Trophoblast cell (in vitro differentiated cells and primary cell): Measurements from ENCODE around the gene MYOZ3.

Source experiments
- DNase-seq, 2 donors: peaks; one replicate each; pipeline ENCODE4 v3.0.0-alpha.2; 2016
- H2AFZ ChIP-seq: 2 replicates; pipeline ENCODE4 v1.6.1; 2013; ENCODE audit warnings: low read length, moderate library complexity, mild to moderate bottlenecking; ENCODE audit not compliant: insufficient read depth, poor library complexity
- H2AK5ac ChIP-seq: 2 replicates; pipeline ENCODE4 v1.6.1; 2013; ENCODE audit warnings: mild to moderate bottlenecking, low read length
- H2BK120ac ChIP-seq: 2 replicates; pipeline ENCODE4 v1.6.1; 2013; ENCODE audit warnings: low read length, mild to moderate bottlenecking, moderate library complexity; ENCODE audit not compliant: insufficient read depth, poor library complexity
- H2BK12ac ChIP-seq: 2 replicates; pipeline ENCODE4 v1.6.1; 2013; ENCODE audit warnings: mild to moderate bottlenecking, low read length, moderate library complexity
- H2BK5ac ChIP-seq: 2 replicates; pipeline ENCODE4 v1.6.1; 2013; ENCODE audit warnings: low read length, low read depth, moderate library complexity, mild to moderate bottlenecking; ENCODE audit not compliant: poor library complexity
- H3K14ac ChIP-seq: 2 replicates; pipeline ENCODE4 v1.6.1; 2013; ENCODE audit warnings: mild to moderate bottlenecking, low read length
- H3K18ac ChIP-seq: 2 replicates; pipeline ENCODE4 v1.6.1; 2013; ENCODE audit warnings: mild to moderate bottlenecking, low read length
- H3K23ac ChIP-seq: 2 replicates; pipeline ENCODE4 v1.6.1; 2013; ENCODE audit warnings: low read length
- H3K27ac ChIP-seq: 2 replicates; pipeline ENCODE4 v1.5.1; 2013; ENCODE audit warnings: low read depth, mild to moderate bottlenecking, inconsistent platforms, low read length, moderate library complexity
- H3K27me3 ChIP-seq: 2 replicates; pipeline ENCODE4 v1.6.1; 2013; ENCODE audit warnings: inconsistent platforms, mild to moderate bottlenecking, low read length, moderate library complexity; ENCODE audit not compliant: insufficient read depth
- H3K36me3 ChIP-seq, 2 experiments: 1 replicate in 1 of 2; 2 replicates in 1 of 2; pipeline ENCODE4 v1.6.1; 2013; ENCODE audit warnings: low read length in 2 of 2, mild to moderate bottlenecking in 2 of 2, moderate library complexity in 1 of 2; ENCODE audit not compliant: insufficient read depth in 2 of 2, control insufficient read depth in 1 of 2
- H3K4ac ChIP-seq: 2 replicates; pipeline ENCODE4 v1.6.1; 2013; ENCODE audit warnings: low read depth, mild to moderate bottlenecking, low read length, moderate library complexity
- H3K4me1 ChIP-seq, 2 experiments: 1 replicate in 1 of 2; 2 replicates in 1 of 2; pipeline ENCODE4 v1.6.1; 2013; ENCODE audit warnings: low read length in 2 of 2, mild to moderate bottlenecking in 2 of 2, moderate library complexity in 1 of 2; ENCODE audit not compliant: insufficient read depth in 2 of 2, control insufficient read depth in 1 of 2
- H3K4me2 ChIP-seq: 2 replicates; pipeline ENCODE4 v1.6.1; 2013; ENCODE audit warnings: inconsistent platforms, mild to moderate bottlenecking, low read length, moderate library complexity
- H3K4me3 ChIP-seq: 2 replicates; pipeline ENCODE4 v1.5.1; 2013; ENCODE audit warnings: mild to moderate bottlenecking, low read depth, low read length, inconsistent platforms
- H3K79me1 ChIP-seq: one replicate; pipeline ENCODE4 v1.6.1; 2013; ENCODE audit warnings: low read length
- H3K79me2 ChIP-seq: 2 replicates; pipeline ENCODE4 v1.6.1; 2013; ENCODE audit warnings: low read length, mild to moderate bottlenecking; ENCODE audit not compliant: control insufficient read depth, insufficient read depth, poor library complexity
- H3K9ac ChIP-seq: 2 replicates; pipeline ENCODE4 v1.6.1; 2013; ENCODE audit warnings: mild to moderate bottlenecking, low read length
- H3K9me3 ChIP-seq: 2 replicates; pipeline ENCODE4 v1.6.1; 2013; ENCODE audit warnings: low read depth, mild to moderate bottlenecking, control low read depth, inconsistent platforms, low read length; ENCODE audit not compliant: insufficient read depth
- H4K12ac ChIP-seq: 2 replicates; pipeline ENCODE4 v1.6.1; 2013; ENCODE audit warnings: low read depth, mild to moderate bottlenecking, low read length, moderate library complexity
- H4K8ac ChIP-seq: 2 replicates; pipeline ENCODE4 v1.6.1; 2013; ENCODE audit warnings: low read depth, mild to moderate bottlenecking, low read length, moderate library complexity
- H4K91ac ChIP-seq: one replicate; pipeline ENCODE4 v1.6.1; 2013; ENCODE audit warnings: low read depth, mild to moderate bottlenecking, low read length, moderate library complexity
- WGBS: extraction: QIAGEN DNeasy Blood & Tissue Kit; methylation state at CpG from one replicate; pipeline ENCODE4 v1.1.7; 2013; ENCODE audit warnings: missing lambda C conversion rate; ENCODE audit not compliant: insufficient read length, insufficient coverage; ENCODE audit errors: extremely low coverage; 5-methylcytosine and 5-hydroxymethylcytosine counted together

The MYOZ3 gene

DNA sequence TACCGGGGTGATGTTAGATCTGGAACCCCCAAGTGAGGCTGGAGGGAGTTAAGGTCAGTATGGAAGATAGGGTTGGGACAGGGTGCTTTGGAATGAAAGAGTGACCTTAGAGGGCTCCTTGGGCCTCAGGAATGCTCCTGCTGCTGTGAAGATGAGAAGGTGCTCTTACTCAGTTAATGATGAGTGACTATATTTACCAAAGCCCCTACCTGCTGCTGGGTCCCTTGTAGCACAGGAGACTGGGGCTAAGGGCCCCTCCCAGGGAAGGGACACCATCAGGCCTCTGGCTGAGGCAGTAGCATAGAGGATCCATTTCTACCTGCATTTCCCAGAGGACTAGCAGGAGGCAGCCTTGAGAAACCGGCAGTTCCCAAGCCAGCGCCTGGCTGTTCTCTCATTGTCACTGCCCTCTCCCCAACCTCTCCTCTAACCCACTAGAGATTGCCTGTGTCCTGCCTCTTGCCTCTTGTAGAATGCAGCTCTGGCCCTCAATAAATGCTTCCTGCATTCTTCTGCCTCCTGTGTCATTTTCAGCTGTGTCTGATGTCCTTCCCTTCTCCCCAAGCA lies 2.3 kb upstream of the MYOZ3 start:
- H2BK5ac ChIP-seq: peak overlapping the region; percentile 12
- no peak overlapping the region for H3K4me3 ChIP-seq
- peaks cover 17% of the 10 kb centered on the region for H3K79me1 ChIP-seq
- H3K27ac ChIP-seq: no peak overlapping the region
- H3K9me3 ChIP-seq: no peaks in the 10 kb centered on the region
- H3K4me1 ChIP-seq: peaks cover 15 to 39% of the 10 kb centered on the region in 2 experiments
- no peak overlapping the region for H3K18ac ChIP-seq
- peak overlapping the region; percentile 13 for H3K14ac ChIP-seq
- no peak overlapping the region for H2AK5ac ChIP-seq
- H3K9ac ChIP-seq: no peak overlapping the region
- H2AFZ ChIP-seq: no peak overlapping the region
- peaks cover 6% of the 10 kb centered on the region for H3K79me2 ChIP-seq
- H3K27me3 ChIP-seq: no peaks in the 10 kb centered on the region
- WGBS: no CpG with 5 or more reads among the region's 3 CpGs
- H3K4ac ChIP-seq: no peak overlapping the region
- DNase-seq: no peak
- no peak overlapping the region for H3K23ac ChIP-seq
- H4K91ac ChIP-seq: peak overlapping the region; percentile 26
- H4K8ac ChIP-seq: no peak overlapping the region
- H4K12ac ChIP-seq: no peak overlapping the region
- H2BK12ac ChIP-seq: no peak overlapping the region
- no peaks in the 10 kb centered on the region for H3K36me3 ChIP-seq
- H3K4me2 ChIP-seq: no peak overlapping the region
- H2BK120ac ChIP-seq: peak overlapping the region; percentile 4

DNA sequence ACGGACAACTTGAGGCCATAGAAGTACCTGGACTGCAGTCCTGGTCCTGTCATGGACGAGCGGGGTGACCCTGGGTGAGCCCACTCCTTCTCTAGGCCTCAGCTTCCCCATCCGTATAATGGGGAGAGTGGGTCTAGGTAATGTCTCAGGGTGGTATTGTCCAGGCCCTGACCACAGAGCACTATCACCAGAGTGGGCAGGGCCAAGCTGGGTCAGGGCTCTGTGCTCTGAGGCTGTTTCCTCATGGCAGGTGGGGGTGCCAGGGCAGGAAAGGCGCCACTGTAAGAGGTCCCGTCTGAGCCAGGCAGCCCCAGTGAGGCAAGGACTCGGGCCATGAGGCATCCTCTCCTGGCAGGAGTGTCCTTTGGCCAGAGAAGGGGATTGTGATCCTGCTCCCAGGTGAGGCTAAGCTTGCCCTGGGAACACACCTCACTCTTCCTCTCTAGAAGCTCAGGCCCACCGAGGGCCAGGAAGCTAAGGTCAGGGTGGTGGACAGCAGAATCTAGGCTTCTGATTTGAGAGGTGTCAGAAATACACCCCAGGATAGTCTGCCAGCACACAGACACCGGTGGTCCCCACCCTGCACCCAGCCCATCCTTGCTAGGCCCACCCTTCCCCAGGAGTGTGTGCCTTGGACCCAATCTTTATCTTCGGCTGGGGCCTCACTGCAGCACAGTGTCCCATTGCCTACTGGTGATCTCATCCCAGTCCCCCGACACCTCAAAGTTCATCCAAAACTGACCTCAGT lies 1.5 kb upstream of the MYOZ3 start:
- Histone ChIP-seq H3K9me3 (no peaks in the 10 kb centered on the region), H3K27me3 (no peaks in the 10 kb centered on the region), H4K8ac (no peak overlapping the region), H2BK120ac (peak overlapping the region; percentile 4), H3K23ac (no peak overlapping the region), H4K12ac (no peak overlapping the region), H4K91ac (peak overlapping the region; percentile 26), H3K18ac (no peak overlapping the region), H2BK12ac (peak overlapping the region; percentile 27), H3K79me2 (peaks cover 6% of the 10 kb centered on the region), H3K9ac (no peak overlapping the region), H3K27ac (no peak overlapping the region), H3K36me3 (no peaks in the 10 kb centered on the region), H3K4me3 (no peak overlapping the region), H3K79me1 (peaks cover 17% of the 10 kb centered on the region), H3K4me1 (peaks cover 15 to 39% of the 10 kb centered on the region in 2 experiments), H2AK5ac (peak overlapping the region; percentile 50), H3K4me2 (no peak overlapping the region), H3K14ac (peak overlapping the region; percentile 34), H2BK5ac (no peak overlapping the region), H3K4ac (no peak overlapping the region), H2AFZ (no peak overlapping the region)
- no peak for DNase-seq
- no CpG with 5 or more reads among the region's 11 CpGs for WGBS

DNA sequence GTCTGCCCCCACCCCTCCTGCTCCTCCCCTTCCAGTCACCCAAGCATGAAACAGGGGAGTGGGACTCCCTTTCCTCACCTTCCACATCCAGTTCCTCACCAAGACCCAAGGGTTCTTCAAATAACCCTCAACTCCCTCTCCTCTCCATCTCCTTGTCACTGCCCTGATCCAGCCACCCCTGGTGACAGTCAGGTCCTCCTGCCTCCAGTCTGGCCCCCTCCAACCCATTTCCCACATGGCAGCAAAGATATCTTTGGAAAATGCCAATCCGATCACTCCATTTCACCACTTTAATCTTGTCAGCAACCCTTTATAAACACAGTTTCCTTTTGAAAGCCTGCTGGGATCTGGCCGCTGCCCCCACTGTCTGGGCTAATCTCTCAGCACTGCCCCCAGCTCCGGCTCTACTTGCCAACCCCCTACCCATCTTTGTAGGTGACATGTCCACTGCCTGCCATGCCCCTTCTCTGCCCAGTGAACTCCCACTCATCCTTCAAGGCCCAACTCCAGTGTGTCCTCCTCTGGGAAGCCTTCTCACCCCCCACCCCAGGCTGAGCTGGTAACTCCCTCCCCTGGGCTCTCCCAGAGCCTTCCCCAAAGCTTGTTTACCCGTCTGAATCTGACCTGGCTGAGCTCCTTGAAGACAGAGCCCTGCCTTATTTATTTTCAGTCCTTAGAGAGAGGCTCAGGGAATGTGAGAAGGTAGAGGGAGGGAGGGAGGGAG lies 781 bp upstream of the MYOZ3 start:
- Histone ChIP-seq H3K27ac (no peak overlapping the region), H2AK5ac (peak overlapping the region; percentile 50), H3K4me2 (no peak overlapping the region), H3K9ac (no peak overlapping the region), H3K14ac (peak overlapping the region; percentile 34), H3K18ac (no peak overlapping the region), H3K4ac (no peak overlapping the region), H3K4me1 (peaks cover 15 to 37% of the 10 kb centered on the region in 2 experiments), H2BK12ac (peak overlapping the region; percentile 27), H3K23ac (no peak overlapping the region), H4K12ac (no peak overlapping the region), H3K79me2 (peaks cover 6% of the 10 kb centered on the region), H2AFZ (no peak overlapping the region), H3K79me1 (peaks cover 17% of the 10 kb centered on the region), H3K27me3 (no peaks in the 10 kb centered on the region), H4K8ac (no peak overlapping the region), H3K9me3 (no peaks in the 10 kb centered on the region), H3K4me3 (no peak overlapping the region), H3K36me3 (no peaks in the 10 kb centered on the region), H2BK5ac (no peak overlapping the region), H4K91ac (peak overlapping the region; percentile 29), H2BK120ac (no peak overlapping the region)
- DNase-seq: no peak
- WGBS: no CpG with 5 or more reads among the region's 4 CpGs

DNA sequence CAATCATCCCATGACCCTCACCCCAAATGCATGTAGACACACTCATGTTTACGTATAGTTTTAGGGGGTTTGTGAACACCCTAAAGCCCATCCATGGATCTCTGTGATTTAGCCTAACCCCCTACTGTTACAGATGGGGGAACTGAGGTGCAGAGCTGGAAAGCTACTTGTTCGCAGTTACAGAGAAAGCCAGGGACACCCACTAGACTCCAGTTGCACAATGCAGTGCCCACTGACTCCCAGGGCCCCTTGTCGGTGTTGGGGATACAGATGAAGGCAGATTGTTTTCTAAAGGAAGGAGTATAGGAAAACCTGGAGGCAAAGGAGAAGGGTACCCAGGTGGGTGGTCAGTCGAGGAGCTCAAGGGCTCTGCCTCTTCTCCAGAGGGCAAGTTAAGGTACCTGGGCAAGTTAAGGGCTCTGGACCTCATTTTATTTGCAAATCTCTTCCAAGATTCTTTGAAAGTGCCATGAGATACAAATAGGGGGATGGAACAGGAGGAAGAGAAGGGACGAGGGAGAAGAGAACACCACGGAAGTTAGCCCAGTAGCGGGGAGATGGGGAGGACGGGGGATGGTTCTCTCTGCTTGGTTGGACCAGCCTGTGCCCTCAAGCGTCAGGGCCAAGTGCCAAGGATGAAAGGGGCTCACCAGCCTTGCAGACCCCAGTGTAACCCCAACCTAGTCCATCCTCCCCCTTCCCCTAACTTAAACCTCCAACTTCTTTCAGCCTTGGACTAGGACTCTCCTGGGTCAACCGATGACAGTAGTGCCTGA lies 958 bp downstream of the MYOZ3 start:
- Histone ChIP-seq H3K9ac (peak overlapping the region; percentile 11), H2BK12ac (no peak overlapping the region), H2AK5ac (no peak overlapping the region), H3K14ac (no peak overlapping the region), H3K79me2 (no peaks in the 10 kb centered on the region), H3K23ac (no peak overlapping the region), H4K12ac (no peak overlapping the region), H3K27ac (no peak overlapping the region), H2BK5ac (no peak overlapping the region), H3K79me1 (peaks cover 6% of the 10 kb centered on the region), H3K4ac (no peak overlapping the region), H4K8ac (no peak overlapping the region), H3K36me3 (no peaks in the 10 kb centered on the region), H3K27me3 (no peaks in the 10 kb centered on the region), H3K18ac (no peak overlapping the region), H4K91ac (no peak overlapping the region), H2BK120ac (no peak overlapping the region), H2AFZ (no peak overlapping the region), H3K4me2 (no peak overlapping the region), H3K4me1 (peaks cover 13 to 27% of the 10 kb centered on the region in 2 experiments), H3K9me3 (no peaks in the 10 kb centered on the region), H3K4me3 (no peak overlapping the region)
- no CpG with 5 or more reads among the region's 10 CpGs for WGBS
- DNase-seq: no peak
